ENCODE measurements around the gene ROS1.
"Not testable (repeated sequence)": the region's sequence is repeated elsewhere in the genome, so short reads cannot be mapped to it uniquely, and the experiment has no call there.

ROS1 gene

GRCh38 chr6:117373211-117373813 is 52.4 kb downstream of the ROS1 start:
- in situ Hi-C loops (cut with MboI; ENCODE audit: low pct_unique_long_range_greater_than_20kb, low sequenced_read_pairs, unreplicated experiment), result no loop called here
- DNase-seq (ENCODE audit: low spot score), result no peak
- no peak for TF ChIP-seq CTCF (IDR thresholded peaks at IDR 0.05; ENCODE audit: extremely low read depth, insufficient read depth, missing control alignments)

- in situ Hi-C loops (cut with MboI; ENCODE audit: low pct_unique_long_range_greater_than_20kb, low sequenced_read_pairs, unreplicated experiment), result not testable (repeated sequence)
These were observed 53.5 kb downstream of the ROS1 start for GRCh38 chr6:117372289-117372688.

GRCh38 chr6:117371492-117371891 is 54.2 kb downstream of the ROS1 start:
- no peak for DNase-seq (ENCODE audit: low spot score)
- TF ChIP-seq CTCF (IDR thresholded peaks at IDR 0.05; ENCODE audit: extremely low read depth, insufficient read depth, missing control alignments), result no peak
- in situ Hi-C loops (cut with MboI; ENCODE audit: low pct_unique_long_range_greater_than_20kb, low sequenced_read_pairs, unreplicated experiment), result no loop called here

More at GRCh38 chr6:117372289-117372688, 53.5 kb downstream of the ROS1 start:
- DNase-seq (ENCODE audit: low spot score), result not testable (repeated sequence)

GRCh38 chr6:117359581-117359980 is 66.2 kb downstream of the ROS1 start:
- TF ChIP-seq CTCF (IDR thresholded peaks at IDR 0.05; ENCODE audit: extremely low read depth, insufficient read depth, missing control alignments), result no peak
- DNase-seq (ENCODE audit: low spot score), result no peak
- in situ Hi-C loops (cut with MboI; ENCODE audit: low pct_unique_long_range_greater_than_20kb, low sequenced_read_pairs, unreplicated experiment), result no loop called here

GRCh38 chr6:117354671-117355070 is 71.1 kb downstream of the ROS1 start:
- DNase-seq (ENCODE audit: low spot score), result no peak
- no peak for TF ChIP-seq CTCF (IDR thresholded peaks at IDR 0.05; ENCODE audit: extremely low read depth, insufficient read depth, missing control alignments)
- in situ Hi-C loops (cut with MboI; ENCODE audit: low pct_unique_long_range_greater_than_20kb, low sequenced_read_pairs, unreplicated experiment), result no loop called here

GRCh38 chr6:117352466-117353081 is 73.2 kb downstream of the ROS1 start:
- peak; percentile 43 for TF ChIP-seq CTCF (IDR thresholded peaks at IDR 0.05; ENCODE audit: extremely low read depth, insufficient read depth, missing control alignments)
- in situ Hi-C loops (cut with MboI; ENCODE audit: low pct_unique_long_range_greater_than_20kb, low sequenced_read_pairs, unreplicated experiment), result no loop called here
- DNase-seq (ENCODE audit: low spot score), result peak; percentile 10

- in situ Hi-C loops (cut with MboI; ENCODE audit: low pct_unique_long_range_greater_than_20kb, low sequenced_read_pairs, unreplicated experiment), result no loop called here
- DNase-seq (ENCODE audit: low spot score), result no peak
- no peak for TF ChIP-seq CTCF (IDR thresholded peaks at IDR 0.05; ENCODE audit: extremely low read depth, insufficient read depth, missing control alignments)
These were observed 74.2 kb downstream of the ROS1 start for GRCh38 chr6:117351521-117351920.
